Progenitor cell of endocrine pancreas (in vitro differentiated cells): ENCODE measurements around the gene ASCL2. TPM values are rescaled to one million over a fixed set of nuclear protein-coding genes. Genes with fewer than 3 reads are reported as not detected.
"Not testable (repeated sequence)": the region's sequence is repeated elsewhere in the genome, so short reads cannot be mapped to it uniquely, and the experiment has no call there.

Experiments
- DNase-seq: peaks from one replicate; pipeline ENCODE4 v3.0.0; 2021; ENCODE audit warnings: low spot score; ENCODE audit not compliant: unreplicated experiment
- H3K27ac Mint-ChIP-seq: 2 replicates; pipeline ENCODE4 v1.8.0; 2021; ENCODE audit warnings: mild to moderate bottlenecking, moderate library complexity, mixed read lengths
- H3K27me3 Mint-ChIP-seq: 2 replicates; pipeline ENCODE4 v1.8.0; 2021; ENCODE audit warnings: mixed read lengths
- H3K36me3 Mint-ChIP-seq: 2 replicates; pipeline ENCODE4 v1.8.0; 2022; ENCODE audit warnings: mixed read lengths; ENCODE audit not compliant: insufficient read depth
- H3K4me1 Mint-ChIP-seq: 2 replicates; pipeline ENCODE4 v1.8.0; 2021; ENCODE audit warnings: low read depth, mixed read lengths
- H3K4me3 Mint-ChIP-seq: 2 replicates; pipeline ENCODE4 v1.8.0; 2021; ENCODE audit warnings: low read depth, mild to moderate bottlenecking, moderate library complexity, mixed read lengths
- H3K9me3 Mint-ChIP-seq: 2 replicates; pipeline ENCODE4 v1.8.0; 2021; ENCODE audit warnings: low read depth, mixed read lengths
- CTCF ChIP-seq: fragments of 200-600 bp; sonication (generic); IDR thresholded peaks from one replicate; pipeline ENCODE4 v1.5.0; 2021; ENCODE audit warnings: antibody characterized with exemption, mild to moderate bottlenecking; ENCODE audit not compliant: unreplicated experiment
- total RNA-seq: library from RNA; stranded (reverse); gene quantifications from 2 replicates; pipeline ENCODE4 v1.2.1, GENCODE V29; 2021

The ASCL2 gene
- total RNA-seq, 1 donor from 2014 or later, result 2.4 TPM

DNA sequence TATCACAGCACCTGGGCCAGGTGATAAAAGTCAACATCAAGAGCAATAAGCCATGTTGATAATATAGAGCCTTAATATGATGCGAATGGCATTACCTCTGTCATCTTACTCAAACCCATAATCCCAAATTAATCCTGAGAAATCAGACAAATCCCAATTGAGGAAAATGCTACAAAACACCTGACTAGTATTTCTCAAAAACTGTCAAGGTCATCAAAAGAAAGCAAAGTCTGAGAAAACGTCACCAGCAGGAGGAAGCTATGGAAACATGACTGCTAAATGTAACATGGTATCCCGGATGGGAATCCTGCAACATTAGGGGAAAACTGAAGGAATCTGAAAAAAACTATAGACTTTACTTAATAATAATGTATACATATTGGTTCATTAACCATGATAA, 29.6 kb downstream of the ASCL2 start:
- Mint-ChIP-seq H3K27ac (no peak overlapping the region), H3K36me3 (no peaks in the 10 kb centered on the region), H3K27me3 (peaks cover 53% of the 10 kb centered on the region), H3K4me3 (no peak overlapping the region), H3K4me1 (no peaks in the 10 kb centered on the region), H3K9me3 (no peaks in the 10 kb centered on the region)
- no peak for TF ChIP-seq CTCF
- DNase-seq, result no peak

- H3K27me3 Mint-ChIP-seq, result peaks cover 40% of the 10 kb centered on the region
- DNase-seq, result no peak
- H3K4me3 Mint-ChIP-seq, result no peak overlapping the region
- H3K27ac Mint-ChIP-seq, result no peak overlapping the region
- no peak for TF ChIP-seq CTCF
- no peaks in the 10 kb centered on the region for H3K36me3 Mint-ChIP-seq
- no peaks in the 10 kb centered on the region for H3K4me1 Mint-ChIP-seq
- no peaks in the 10 kb centered on the region for H3K9me3 Mint-ChIP-seq
Measured at GRCh38 chr11:2237457-2238238, 32.7 kb downstream of the ASCL2 start.

DNA sequence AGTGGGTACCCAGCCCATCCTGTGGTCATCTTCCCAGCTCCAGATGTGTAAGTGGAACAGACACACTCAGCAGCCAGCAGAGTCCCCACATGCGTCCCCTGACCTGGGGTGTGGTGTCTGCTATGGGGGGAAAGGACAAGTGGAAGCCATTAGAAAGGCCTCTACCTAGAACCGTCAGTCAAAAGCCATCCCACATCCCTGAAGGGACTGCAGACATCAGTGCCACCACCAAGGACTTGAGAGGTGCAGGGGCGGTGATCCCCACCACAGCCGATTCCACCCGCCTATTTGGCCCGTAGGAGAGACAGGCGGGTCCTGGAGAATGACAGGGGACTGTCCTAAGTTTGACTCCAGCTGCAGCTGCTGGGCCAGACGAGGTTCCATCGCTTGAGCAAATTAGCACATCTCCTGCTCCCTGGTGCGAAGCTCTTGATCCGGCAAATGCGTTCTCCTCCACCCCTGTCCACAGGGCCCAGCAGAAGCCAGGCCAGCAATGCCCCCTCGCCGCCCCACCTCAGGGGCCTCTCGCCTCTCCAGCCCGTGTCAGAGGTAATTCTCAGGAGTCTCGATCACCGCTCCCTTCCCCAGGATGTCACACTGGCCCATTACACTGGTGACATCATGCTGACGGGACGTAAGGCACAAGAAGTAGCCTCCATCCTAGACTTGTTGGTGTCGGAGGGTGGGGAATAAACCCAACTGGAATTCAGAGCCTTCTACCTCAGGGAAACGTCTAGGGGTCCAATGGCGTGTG, 33.8 kb downstream of the ASCL2 start:
- H3K27ac Mint-ChIP-seq, H3K9me3 Mint-ChIP-seq, H3K4me1 Mint-ChIP-seq, H3K4me3 Mint-ChIP-seq, DNase-seq, H3K36me3 Mint-ChIP-seq: not testable (repeated sequence)
- peaks cover 48% of the 10 kb centered on the region for H3K27me3 Mint-ChIP-seq

DNA sequence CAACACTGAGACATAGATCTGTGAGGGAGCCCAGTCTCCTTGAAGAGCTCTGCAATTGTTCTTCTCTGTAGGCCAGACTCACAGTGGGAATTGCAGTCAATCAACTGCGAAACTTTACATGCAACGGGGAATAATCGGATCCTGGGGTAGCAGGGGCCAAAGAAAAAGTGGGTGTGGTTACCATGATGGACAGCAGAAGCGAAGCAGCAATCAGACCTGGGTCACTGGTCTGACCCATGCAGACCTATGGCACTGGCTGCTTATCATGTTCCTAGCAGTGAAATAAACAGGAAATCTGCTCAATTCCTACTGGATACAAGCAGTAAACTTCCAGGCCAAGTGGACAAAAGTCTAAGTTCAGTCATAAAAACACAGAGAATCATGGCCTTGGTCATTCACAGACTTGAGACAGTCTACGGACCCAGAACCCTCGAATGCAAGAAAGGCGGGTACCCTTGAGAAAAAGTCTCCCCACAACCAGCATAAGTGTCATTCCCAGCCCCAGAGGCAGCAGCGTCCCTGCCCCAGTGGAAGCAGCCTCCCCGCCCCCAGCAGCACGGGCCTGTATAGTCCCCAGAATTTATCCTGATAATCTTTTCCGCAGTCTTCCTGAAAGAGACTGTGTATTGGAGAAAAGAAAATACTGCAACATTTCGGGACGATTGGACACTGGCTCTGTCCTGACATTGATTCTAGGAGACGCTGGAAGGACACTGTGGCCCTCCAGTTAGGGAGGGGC, 34.6 kb downstream of the ASCL2 start:
- Mint-ChIP-seq H3K27me3 (peaks cover 53% of the 10 kb centered on the region), H3K36me3 (no peaks in the 10 kb centered on the region), H3K4me1 (no peaks in the 10 kb centered on the region), H3K27ac (no peak overlapping the region), H3K9me3 (peaks cover 4% of the 10 kb centered on the region), H3K4me3 (no peak overlapping the region)
- no peak for DNase-seq
- TF ChIP-seq CTCF, result no peak

DNA sequence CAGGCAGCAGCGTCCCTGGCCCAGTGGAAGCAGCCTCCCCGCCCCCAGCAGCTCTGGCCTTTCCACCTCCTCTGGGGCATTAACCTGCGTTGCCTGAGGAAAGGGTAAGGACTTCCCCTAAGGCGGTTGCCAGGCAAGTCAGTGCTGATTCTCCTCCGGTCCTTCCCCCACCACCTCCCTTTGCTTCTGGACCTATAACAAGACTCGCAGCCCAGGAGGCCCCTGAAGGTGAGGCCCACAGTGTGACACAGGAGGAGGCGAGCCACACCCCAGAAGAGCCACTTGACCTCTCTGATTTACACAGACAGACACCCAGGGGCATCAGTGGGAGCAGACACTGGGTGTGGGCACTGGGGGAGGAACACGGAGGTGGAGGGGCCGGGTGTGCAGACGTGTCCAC, 35.4 kb downstream of the ASCL2 start:
- H3K27me3 Mint-ChIP-seq, result peaks cover 51% of the 10 kb centered on the region
- TF ChIP-seq CTCF, result no peak

More for the DNA sequence above, 35.4 kb downstream of the ASCL2 start:
- peaks cover 12% of the 10 kb centered on the region for H3K9me3 Mint-ChIP-seq
- H3K4me1 Mint-ChIP-seq, result no peaks in the 10 kb centered on the region
- no peak overlapping the region for H3K27ac Mint-ChIP-seq
- no peak overlapping the region for H3K4me3 Mint-ChIP-seq
- peaks cover 1% of the 10 kb centered on the region for H3K36me3 Mint-ChIP-seq
- no peak for DNase-seq
